Mesothelial cell of epicardium (in vitro differentiated cells): ENCODE measurements around the gene PDCD11. TPM values are rescaled to one million over a fixed set of nuclear protein-coding genes. Genes with fewer than 3 reads are reported as not detected.

Source experiments
- DNase-seq, 2 experiments: peaks; one replicate each; pipeline ENCODE4 v3.0.0; 2021; ENCODE audit warnings: low spot score in 2 of 2; ENCODE audit not compliant: unreplicated experiment in 2 of 2
- H3K27ac Mint-ChIP-seq: 2 replicates; pipeline ENCODE4 v1.8.0; 2021; ENCODE audit warnings: mixed read lengths
- H3K27me3 Mint-ChIP-seq: 2 replicates; pipeline ENCODE4 v1.8.0; 2021; ENCODE audit warnings: low read depth, mixed read lengths
- H3K36me3 Mint-ChIP-seq: 2 replicates; pipeline ENCODE4 v1.8.0; 2021; ENCODE audit warnings: mixed read lengths
- H3K4me1 Mint-ChIP-seq: 2 replicates; pipeline ENCODE4 v1.8.0; 2021; ENCODE audit warnings: mixed read lengths
- H3K4me3 Mint-ChIP-seq: 2 replicates; pipeline ENCODE4 v1.8.0; 2021; ENCODE audit warnings: mild to moderate bottlenecking, moderate library complexity, mixed read lengths
- H3K9me3 Mint-ChIP-seq: 2 replicates; pipeline ENCODE4 v1.8.0; 2021; ENCODE audit warnings: mixed read lengths
- CTCF ChIP-seq: fragments of 200-600 bp; sonication (generic); IDR thresholded peaks from one replicate; pipeline ENCODE4 v1.5.0; 2021; ENCODE audit warnings: antibody characterized with exemption; ENCODE audit not compliant: unreplicated experiment
- total RNA-seq: library from RNA; stranded (reverse); gene quantifications from 3 replicates; pipeline ENCODE4 v1.2.1, GENCODE V29; 2021

The PDCD11 gene
- total RNA-seq, 1 donor from 2014 or later = 53.6 TPM

- TF ChIP-seq CTCF = no peak
- peaks cover 15% of the 10 kb centered on the region for H3K36me3 Mint-ChIP-seq
- H3K9me3 Mint-ChIP-seq = no peaks in the 10 kb centered on the region
- H3K4me3 Mint-ChIP-seq = peak overlapping the region; percentile 59
- no peak for DNase-seq
- no peaks in the 10 kb centered on the region for H3K4me1 Mint-ChIP-seq
- no peak overlapping the region for H3K27ac Mint-ChIP-seq
- no peaks in the 10 kb centered on the region for H3K27me3 Mint-ChIP-seq
These were observed 56.2 kb downstream of the PDCD11 start for GRCh38 chr10:103452506-103453230.

- no peak overlapping the region for H3K4me3 Mint-ChIP-seq
- DNase-seq = no peak
- H3K4me1 Mint-ChIP-seq = peaks cover under 1% of the 10 kb centered on the region
- H3K27me3 Mint-ChIP-seq = no peaks in the 10 kb centered on the region
- no peaks in the 10 kb centered on the region for H3K9me3 Mint-ChIP-seq
- no peak for TF ChIP-seq CTCF
- peaks cover 10% of the 10 kb centered on the region for H3K36me3 Mint-ChIP-seq
- H3K27ac Mint-ChIP-seq = no peak overlapping the region
These were observed 57.6 kb downstream of the PDCD11 start for GRCh38 chr10:103454026-103454425.

GRCh38 chr10:103455235-103455634 is 58.8 kb downstream of the PDCD11 start:
- DNase-seq = no peak
- H3K4me1 Mint-ChIP-seq = peaks cover 2% of the 10 kb centered on the region
- no peaks in the 10 kb centered on the region for H3K9me3 Mint-ChIP-seq
- no peak overlapping the region for H3K27ac Mint-ChIP-seq
- no peaks in the 10 kb centered on the region for H3K36me3 Mint-ChIP-seq
- no peak for TF ChIP-seq CTCF
- no peak overlapping the region for H3K4me3 Mint-ChIP-seq
- no peaks in the 10 kb centered on the region for H3K27me3 Mint-ChIP-seq

- no peak for DNase-seq
- Mint-ChIP-seq H3K27ac (no peak overlapping the region), H3K9me3 (no peaks in the 10 kb centered on the region), H3K27me3 (no peaks in the 10 kb centered on the region), H3K36me3 (no peaks in the 10 kb centered on the region), H3K4me1 (peaks cover 2% of the 10 kb centered on the region), H3K4me3 (no peak overlapping the region)
- TF ChIP-seq CTCF = no peak
These were observed 59.7 kb downstream of the PDCD11 start for GRCh38 chr10:103456074-103456660.

GRCh38 chr10:103457176-103457712 is 60.8 kb downstream of the PDCD11 start:
- H3K36me3 Mint-ChIP-seq = no peaks in the 10 kb centered on the region
- no peaks in the 10 kb centered on the region for H3K9me3 Mint-ChIP-seq
- H3K4me3 Mint-ChIP-seq = no peak overlapping the region

More at GRCh38 chr10:103457176-103457712, 60.8 kb downstream of the PDCD11 start:
- Mint-ChIP-seq H3K27me3 (no peaks in the 10 kb centered on the region), H3K4me1 (peaks cover 2% of the 10 kb centered on the region), H3K27ac (no peak overlapping the region)
- TF ChIP-seq CTCF = no peak
- no peak for DNase-seq
